CD4-positive, alpha-beta T cell treated with Interleukin-6 for 4 hours (primary cell): ENCODE results near the gene PTPMT1.
"Not testable (repeated sequence)": the region's sequence is repeated elsewhere in the genome, so short reads cannot be mapped to it uniquely, and the experiment has no call there.

Experiments
- DNase-seq: peaks from one replicate; pipeline ENCODE4 v3.0.0-alpha.2; 2020; ENCODE audit warnings: mixed read lengths

Gene PTPMT1

DNA sequence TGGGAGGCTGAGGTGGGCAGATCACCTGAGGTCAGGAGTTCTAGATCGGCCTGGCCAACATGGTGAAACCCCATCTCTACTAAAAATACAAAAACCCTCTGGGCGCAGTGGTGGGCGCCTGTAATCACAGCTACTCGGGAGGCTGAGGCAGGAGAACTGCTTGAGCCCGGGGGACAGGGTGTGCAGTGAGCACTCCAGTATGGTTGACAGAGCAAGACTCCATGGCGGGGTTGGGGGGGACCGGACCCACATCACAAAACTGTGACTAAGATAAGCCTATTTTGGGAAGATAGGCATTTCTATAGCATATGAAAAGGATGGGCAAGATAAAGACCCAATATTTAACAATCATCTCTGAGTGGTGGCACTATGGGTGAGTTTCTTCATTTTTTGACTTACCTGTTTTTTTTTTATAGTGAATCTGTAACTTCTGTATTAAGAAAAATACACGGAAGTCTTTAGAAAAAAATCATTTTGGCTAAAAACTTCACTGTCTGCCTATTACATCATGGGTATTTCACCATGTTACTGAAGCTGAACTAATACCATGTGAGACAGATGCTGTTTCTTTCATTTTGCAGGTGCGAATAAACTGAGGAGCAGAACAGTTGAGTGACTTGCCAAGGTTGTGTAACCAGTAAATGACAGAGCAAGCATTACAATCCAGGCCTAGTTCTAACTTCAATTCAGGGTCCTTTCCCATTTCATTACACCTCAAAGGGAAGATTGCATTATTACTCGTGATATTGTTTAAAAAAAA is 14.9 kb upstream of the PTPMT1 start:
- no peak for DNase-seq

- DNase-seq, result no peak
Observed at GRCh38 chr11:47551086-47551485, 14.3 kb upstream of the PTPMT1 start.

DNA sequence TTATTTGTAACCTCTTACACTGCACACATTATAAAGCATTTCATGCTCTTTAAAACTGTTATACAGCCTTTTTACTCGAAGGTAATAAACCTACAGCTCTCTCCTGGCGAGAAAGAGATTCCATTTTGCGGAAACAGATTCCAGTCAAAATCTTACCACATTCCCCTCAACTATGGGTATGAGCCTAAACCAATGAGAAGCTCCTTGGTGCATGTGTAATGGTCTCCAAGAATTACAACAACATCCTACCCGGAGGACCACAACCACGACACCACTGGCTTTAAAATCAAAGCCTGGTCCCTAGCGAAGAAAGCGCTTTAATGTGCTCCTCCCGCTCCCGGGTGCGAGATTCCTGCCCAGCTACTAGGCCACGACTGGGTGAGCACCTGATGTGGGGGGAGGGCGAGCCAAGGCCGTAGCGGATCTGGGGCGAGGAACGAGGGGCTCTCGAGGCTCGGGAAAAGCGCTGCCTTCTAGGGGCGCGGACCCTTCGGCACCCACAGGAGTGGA is 13.3 kb upstream of the PTPMT1 start:
- no peak for DNase-seq

GRCh38 chr11:47552566-47553405 is 12.6 kb upstream of the PTPMT1 start, which contains the start of gene CELF1:
Gene CELF1 (minus strand): TSS chr11:47553132. CDS start chr11:47499523, 53,609 bp downstream.
- peak; percentile 93 for DNase-seq

DNA sequence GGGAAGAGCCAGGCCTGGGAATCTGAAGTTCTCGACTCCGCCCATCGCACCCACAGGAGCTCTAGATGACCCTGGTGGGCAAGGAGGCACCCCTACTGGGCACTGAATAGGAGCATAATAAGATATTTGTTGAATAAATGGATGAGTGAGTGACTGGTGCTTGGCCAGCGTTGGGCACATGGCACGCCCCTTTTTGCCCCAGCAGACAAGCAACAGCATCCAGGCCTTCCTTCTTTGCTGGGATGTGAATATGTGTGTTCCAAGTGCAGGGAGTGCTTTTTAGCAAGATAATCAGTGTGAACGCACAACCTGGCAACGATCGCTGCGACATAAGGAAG is 12.0 kb upstream of the PTPMT1 start:
- no peak for DNase-seq

GRCh38 chr11:47557004-47557403 is 8.4 kb upstream of the PTPMT1 start:
- not testable (repeated sequence) for DNase-seq

DNA sequence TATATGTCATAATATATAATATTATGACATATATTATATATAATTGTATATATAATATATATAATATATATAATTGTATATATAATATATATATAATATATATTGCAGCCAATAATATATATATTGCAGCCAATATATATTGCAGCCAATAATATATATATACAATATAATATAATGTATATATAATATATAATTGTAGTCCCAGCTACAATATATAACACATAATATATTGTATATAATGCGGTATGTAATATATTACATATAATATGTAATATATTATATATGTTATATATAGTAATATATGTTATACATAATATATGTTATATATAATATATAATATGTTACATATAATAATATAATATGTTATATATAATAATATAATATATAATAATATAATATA is 6.7 kb upstream of the PTPMT1 start:
- no peak for DNase-seq

- DNase-seq, result no peak
Observed at GRCh38 chr11:47560426-47560825, 5.0 kb upstream of the PTPMT1 start.

- not testable (repeated sequence) for DNase-seq
Observed at GRCh38 chr11:47562393-47562792, 3.0 kb upstream of the PTPMT1 start.

GRCh38 chr11:47564366-47564765 is 1.0 kb upstream of the PTPMT1 start:
- DNase-seq, result not testable (repeated sequence)

DNA sequence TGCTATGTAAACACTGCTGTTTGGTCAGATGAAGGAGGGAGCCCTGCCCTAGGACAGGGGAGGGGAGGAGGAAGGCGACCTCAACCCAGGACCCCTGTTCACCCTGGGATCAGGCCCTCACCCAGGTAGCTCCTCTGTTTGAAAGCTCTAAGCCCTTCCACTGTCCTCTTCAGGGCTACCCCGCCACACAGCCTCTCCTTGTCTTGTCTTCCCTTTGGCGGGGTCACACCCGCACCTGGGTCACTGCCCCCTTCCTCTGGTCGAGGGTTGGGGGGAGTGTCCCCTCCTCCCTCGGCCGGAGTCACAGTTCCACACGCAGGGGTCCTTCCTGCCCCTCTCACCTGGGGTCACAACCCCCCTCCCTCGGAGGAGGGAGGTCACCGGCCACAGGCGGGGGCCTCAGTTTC is 463 bp upstream of the PTPMT1 start:
- peak; percentile 6 for DNase-seq

GRCh38 chr11:47566149-47566698 is 825 bp downstream of the PTPMT1 start:
- no peak for DNase-seq

GRCh38 chr11:47569646-47570045 is 4.2 kb downstream of the PTPMT1 start:
- no peak for DNase-seq

DNA sequence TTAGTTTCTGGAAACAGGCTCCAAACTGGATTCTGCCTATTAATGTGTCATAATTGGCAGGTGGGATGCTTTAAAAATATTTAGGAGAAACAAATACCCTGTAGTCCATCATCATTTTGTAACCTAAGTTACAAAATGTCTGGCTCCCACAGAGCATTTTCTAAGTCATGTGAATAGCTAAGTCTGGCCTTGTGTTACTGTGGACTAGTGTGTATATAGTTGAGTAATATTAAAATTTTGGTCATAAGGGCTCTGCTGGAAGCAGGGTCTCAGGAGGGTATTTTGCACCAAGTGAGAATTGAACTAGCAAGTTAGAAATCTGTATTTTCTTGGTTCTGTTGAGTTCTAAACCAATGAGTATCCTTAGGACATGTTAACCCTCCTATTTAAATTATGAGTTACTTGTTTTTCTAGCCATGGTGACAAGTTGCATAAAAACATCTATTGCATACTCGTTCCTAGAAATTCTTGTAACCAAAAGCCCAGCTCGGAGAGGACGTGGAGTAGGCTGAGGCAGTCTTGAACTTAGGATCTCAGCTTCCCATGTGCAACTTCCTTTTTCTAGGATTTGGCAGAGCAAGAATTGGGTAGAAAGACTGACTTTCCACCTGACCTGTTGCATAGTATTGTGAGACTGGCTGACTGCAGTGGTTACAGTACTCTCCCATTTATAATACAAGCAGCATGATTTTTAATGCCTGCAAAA is 5.4 kb downstream of the PTPMT1 start:
- DNase-seq, result no peak

GRCh38 chr11:47571357-47571729 is 5.9 kb downstream of the PTPMT1 start:
- no peak for DNase-seq

DNA sequence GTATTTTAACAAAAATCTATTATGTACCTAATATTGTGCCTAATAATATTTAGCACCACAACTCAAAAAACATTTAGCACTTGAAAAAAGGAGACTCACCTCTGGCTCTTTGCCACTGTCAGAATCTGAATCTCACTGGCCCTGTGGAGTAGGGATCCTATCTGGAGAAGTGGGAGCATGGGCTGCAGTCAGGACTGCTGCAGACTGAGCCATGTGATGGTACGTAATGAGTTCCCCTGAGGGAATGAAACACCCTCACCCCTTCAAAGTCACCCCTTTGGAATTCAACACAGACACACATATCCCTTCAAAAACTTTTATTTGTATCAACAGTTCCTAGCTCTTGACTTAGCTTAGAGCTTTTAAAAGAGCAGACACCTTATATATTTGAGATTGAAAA is 6.5 kb downstream of the PTPMT1 start:
- no peak for DNase-seq

DNA sequence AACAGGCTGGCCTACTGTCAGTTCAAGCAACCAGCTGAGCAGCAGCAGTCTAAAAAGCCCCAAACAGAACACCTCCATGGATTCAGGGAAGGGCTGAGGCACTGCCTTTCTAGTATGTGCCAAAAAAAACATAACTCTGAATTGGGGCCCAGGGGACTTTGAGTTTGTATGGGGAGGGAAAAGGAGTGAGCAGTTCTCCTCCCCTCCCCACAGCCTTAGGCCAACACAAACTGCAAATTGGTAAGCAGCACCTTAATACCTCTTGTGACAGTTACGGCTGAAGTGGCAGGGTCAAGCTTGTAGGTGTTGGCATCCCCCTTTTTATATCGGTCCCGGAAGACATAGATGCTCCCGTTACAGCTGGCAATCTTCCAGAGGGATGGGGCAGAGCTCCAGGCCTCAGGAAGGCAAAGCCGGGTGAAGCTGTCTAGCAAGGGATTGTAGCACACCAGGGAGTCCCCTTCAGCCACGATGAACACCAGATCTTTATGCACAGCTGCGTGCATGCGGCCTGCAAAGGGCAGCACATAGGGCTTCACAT is 7.4 kb downstream of the PTPMT1 start:
- no peak for DNase-seq

GRCh38 chr11:47573321-47573720 is 7.9 kb downstream of the PTPMT1 start:
- no peak for DNase-seq

- no peak for DNase-seq
Observed at GRCh38 chr11:47577460-47578041, 12.2 kb downstream of the PTPMT1 start.

- peak; percentile 87 for DNase-seq
Observed at GRCh38 chr11:47578524-47579494, 13.4 kb downstream of the PTPMT1 start, which contains the start of the genes KBTBD4 and NDUFS3. Gene KBTBD4 (minus strand): TSS chr11:47578970. CDS start chr11:47578951, 19 bp downstream. Gene NDUFS3 (plus strand): TSS chr11:47579074. CDS start chr11:47579092, 18 bp downstream.

GRCh38 chr11:47583844-47584243 is 18.4 kb downstream of the PTPMT1 start:
- no peak for DNase-seq
